GOT3 (cell line): ENCODE measurements around the gene UBE2D4.

Source experiments
- DNase-seq: peaks from one replicate; lab custom pipeline; 2025; ENCODE audit warnings: mixed read lengths; lab: John Stamatoyannopoulos, UW

Gene UBE2D4

DNA sequence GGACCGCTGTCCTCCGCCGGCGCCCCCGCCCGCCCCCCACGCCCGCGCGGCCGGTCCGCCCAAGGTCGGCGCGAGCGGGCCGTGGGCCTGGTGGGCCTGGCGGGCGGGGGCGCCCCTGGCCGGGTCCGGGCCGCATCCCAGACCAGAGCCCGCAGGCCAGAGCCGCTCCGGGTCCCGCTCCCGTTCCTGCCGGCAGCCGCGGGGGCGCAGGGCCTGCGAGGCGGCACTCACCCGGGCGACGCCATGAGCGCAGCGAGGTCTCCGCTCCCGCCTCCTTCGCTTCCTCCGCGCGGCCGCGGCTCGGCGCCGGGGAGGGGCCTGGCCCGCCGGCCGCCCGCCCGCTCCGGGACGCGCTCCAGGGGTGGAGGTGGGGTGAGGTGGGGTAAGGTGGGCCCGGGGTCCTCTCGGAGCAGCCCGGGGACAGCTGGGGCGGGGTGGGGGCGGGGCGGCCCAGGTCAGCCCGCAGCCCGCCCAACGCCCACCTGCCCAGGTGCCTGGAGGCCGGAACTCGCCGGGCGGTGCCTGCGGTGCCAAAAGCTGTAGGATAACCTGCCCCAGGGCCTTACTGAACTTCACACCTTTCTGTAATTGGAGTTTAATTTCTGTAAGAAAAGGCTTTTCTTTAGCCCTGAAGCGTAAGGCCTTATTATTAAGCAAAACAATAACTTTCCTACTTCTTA lies 19.8 kb upstream of the UBE2D4 start, which contains the start of gene URGCP:
TSS of gene URGCP (minus strand) at position 266 of the 680 bp plus-strand sequence. CDS start at position 245, 21 bp downstream.
- DNase-seq: no peak

DNA sequence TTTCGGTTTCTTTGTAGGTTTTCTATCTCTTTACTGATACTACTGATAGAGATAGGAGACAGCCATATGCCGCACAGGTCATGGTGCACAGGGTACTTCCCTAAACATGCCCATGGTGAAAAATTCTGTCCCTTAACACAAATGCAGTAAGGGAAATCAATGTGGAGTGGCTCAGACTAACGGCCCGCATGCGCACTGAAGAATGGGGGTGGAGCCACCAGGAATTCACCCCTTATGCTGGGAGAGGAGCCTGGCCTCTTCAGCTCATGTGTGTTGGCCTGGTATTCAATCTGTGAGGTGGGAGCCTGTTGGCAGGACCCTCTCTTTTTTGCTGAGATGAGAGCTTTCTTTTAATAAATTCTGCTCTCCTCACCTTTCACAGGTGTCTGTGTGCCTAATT lies 11.4 kb upstream of the UBE2D4 start:
- no peak for DNase-seq

DNA sequence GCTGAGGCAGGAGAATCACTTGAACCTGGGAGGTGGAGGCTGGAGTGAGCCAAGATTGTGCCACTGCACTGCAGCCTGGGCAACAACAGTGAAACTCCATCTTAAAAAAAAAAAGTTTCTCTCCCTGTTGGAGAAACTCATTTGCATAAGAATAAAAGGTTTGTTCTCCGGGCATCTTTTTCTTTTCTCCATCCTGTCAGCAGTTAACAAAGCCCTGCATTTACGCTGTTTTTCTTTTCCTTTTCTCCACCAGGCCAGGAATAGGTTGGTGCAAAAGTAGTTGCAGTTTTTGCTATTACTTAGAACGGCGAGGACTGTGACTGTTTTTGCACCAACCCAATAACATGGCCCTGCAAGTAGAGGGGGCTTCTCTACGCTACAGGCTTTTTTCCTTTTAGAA lies 10.3 kb upstream of the UBE2D4 start:
- no peak for DNase-seq

GRCh38 chr7:43921423-43921822 lies 4.8 kb upstream of the UBE2D4 start:
- no peak for DNase-seq

DNA sequence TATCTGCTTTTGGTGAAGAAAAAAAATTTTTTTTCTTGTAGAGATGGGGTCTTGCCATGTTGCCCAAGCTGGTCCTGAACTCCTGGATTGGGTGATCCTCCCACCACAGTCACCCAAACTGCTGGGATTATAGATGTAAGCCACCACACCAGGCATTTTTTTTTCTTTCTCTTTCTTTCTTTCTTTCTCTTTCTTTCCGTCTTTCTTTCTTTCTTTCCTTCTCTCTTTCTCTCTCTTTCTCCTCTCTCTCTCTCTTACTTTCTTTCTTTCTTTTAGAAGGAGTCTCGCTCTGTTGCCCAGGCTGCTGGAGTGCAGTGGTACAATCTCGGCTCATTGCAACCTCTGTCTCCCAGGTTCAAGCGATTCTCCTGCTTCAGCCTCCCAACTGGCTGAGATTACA lies 3.5 kb upstream of the UBE2D4 start:
- no peak for DNase-seq

- no peak for DNase-seq
These were observed 525 bp downstream of the UBE2D4 start for GRCh38 chr7:43926798-43927123.

DNA sequence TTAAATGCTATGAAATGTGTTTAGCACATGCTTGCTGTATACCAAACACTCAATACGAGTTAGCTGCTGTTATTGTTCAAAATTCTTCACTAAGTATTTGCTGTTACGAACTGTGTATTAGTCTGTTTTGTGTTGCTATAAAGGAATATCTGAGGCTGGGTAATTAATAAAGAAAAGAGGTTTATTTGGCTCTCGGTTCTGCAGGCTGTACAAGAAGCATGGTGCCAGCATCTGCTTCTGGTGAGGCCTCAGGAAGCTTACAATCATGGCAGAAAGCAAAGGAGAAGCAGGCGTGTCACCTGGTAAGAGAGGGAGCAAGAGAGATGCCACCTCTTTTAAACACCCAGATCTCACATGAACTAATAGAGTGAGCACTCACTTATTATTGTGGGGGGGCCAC lies 1.6 kb downstream of the UBE2D4 start:
- DNase-seq: no peak

DNA sequence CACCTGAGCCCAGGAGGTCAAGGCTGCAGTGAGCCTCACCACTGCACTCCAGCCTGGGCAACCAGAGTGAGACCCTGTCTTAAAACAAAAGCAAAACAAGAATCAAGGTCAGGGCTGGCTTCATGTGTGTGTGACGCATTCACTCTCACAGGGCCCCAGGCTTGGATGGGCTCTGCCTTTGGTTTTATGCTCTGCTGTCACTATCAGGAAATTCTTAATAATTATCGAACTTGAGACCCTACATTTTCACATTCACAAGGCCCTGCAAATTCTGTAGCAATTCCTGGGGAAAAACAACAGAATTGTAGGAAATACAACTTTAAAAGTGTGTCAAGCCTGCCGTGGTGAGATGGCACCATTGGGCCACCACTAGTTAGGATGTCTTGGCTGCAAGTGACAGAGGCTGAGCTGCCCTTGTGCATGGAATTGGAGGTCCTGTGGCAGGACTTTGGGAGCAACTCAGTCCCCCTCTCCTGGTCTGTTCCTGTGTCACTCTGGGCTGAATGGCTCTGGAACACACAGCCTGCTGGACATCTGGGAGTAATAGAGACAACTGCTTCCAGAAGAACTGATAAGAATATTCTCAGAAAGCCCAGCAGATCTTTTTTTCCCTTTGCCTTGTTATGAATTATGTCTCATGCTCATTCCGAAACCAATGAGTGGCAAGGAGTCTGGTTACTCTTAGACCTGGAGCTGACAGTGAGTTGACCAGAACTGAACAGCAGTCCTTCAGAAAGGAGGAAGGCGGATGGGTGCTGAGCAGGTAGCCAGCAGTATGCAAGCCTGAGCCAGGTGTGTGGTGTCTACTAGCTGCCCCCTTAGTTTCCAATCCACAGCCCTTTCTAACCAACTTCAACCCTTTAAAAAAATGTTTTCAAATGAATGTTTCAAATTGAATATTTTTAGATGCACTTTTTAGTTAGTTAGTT lies 3.6 kb downstream of the UBE2D4 start:
- DNase-seq: no peak

DNA sequence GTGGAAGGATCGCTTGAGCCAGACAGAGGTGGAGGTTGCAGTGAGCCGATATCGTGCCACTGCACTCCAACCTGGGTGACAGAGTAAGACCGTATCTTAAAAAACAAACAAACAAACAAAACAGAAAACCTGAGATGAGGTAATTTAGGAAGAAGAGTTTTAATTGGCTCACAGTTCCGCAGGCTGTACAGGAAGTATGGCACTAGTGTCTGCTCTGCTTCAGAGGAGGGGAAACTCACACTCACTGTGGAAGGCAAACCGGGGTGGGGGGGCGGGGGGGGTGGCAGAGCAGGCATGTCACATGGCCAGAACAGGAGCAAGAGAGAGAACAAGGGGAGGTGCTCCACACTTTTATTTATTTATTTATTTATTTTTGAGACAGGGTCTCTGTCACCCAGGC lies 5.1 kb downstream of the UBE2D4 start:
- DNase-seq: no peak

DNA sequence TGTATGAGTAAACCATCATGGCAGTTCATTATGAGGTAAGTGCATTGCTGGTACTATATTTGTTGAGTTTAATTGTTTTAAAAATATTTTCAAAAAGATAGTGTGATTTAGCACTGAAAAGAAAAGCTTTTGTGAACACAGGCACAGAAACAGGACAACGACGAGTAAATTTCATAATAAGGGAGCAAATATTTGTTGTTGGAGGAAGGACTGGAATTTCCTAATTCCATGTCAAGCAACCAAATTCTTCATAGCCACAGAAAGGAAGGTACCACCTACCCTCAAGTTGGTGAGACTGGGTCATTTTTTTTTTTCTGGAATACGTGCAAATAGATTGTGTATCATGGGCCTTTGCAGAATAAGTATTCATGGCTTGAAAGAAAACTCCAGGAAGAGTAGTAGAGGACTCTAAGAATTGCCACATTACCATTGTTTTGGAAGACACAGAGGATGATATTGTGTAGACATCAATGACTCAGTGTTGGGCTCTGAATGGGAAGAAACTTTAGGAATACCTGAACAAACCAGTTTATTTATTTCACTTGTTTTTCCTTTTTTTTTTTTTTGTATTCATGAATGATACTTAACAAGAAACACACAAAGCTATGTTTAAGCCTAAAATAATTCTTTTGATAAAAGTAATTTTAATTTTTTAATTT lies 7.8 kb downstream of the UBE2D4 start:
- no peak for DNase-seq

DNA sequence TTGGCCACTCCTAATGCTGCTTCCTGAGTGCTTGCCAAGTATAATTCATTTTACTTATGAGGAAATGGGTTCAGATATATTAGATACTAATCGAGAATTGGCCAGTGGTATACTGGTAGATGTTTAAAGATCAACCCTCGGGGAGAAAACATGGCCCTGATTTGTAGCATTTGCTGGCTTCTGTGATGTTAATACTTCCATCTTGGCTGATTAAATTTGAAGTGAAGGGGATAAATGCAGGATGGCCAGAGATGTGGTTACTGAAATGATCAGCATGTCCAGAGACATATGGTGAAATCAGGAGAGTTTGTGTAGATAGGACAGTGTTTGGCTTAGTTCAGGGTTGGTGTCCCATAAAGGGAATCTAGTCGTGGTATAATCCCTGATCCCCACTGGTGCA lies 11.2 kb downstream of the UBE2D4 start:
- DNase-seq: no peak

DNA sequence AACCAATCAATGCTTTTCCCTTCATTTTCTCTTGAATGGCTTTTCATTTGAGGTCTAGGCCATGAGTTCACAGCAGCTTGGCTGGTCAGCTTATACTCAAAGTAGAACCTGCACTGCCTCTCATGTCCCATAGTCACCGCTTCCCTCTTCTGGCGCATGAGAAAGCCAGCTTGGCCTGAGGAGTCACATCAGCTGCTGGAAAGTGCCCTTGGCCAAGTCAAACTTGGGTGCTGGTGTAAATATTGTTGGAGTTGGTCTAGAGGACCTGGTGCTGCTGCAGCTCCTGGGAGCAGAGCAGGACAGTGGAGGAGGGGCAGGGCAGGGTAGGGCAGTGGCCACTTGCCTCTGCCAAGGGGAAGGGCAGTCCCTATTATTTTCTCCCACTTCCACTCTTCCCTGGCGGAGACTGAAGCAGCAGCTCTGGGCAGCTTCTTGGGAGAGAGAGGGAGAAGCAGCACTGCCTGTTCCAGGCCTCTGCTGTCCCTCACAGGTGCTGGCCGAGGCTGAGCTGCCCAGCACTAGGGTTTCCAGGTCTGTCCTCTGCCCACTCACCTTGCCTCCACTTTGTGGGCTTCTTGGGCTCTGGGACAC lies 12.8 kb downstream of the UBE2D4 start:
- DNase-seq: no peak

GRCh38 chr7:43942250-43942649 lies 16.0 kb downstream of the UBE2D4 start:
- no peak for DNase-seq

- no peak for DNase-seq
These were observed 16.8 kb downstream of the UBE2D4 start for GRCh38 chr7:43942997-43943396.

DNA sequence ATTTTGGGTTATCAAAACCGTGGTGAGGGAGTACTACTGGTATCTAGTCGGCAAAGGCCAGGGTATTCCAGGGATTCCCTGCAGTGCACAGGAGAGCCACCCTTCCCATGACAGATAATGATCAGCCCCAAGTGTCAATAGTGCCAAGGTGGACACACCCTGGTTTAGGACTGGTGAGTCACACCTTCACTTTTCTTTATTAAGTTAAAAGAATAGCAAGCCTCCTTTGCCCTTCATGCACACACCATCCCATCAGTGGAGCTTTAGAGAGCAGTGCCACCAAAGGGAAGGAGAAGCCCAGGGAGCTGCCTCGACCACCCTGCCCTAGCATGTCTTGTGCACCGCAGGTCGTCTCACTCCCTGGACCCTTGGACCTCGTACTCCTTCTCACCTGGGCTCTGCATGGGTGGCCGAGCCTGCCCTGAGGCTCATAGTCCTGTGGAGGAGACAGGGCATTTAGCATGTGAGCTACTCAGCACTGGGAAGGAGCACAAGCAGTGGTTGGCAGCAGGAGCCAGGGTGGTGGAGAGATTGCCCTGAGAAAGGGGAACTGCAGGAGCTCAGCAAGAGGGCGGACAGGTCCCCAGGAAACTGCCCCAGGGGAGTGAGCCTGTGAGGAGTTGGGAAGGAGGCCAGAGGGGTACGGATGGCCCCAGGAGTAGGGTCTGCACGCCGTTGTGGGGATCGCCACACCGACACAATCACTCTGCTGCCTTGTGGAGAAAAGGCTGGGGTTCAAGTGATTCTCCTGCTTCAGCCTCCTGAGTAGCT lies 17.4 kb downstream of the UBE2D4 start:
- no peak for DNase-seq

GRCh38 chr7:43944286-43944685 lies 18.1 kb downstream of the UBE2D4 start:
- DNase-seq: no peak

DNA sequence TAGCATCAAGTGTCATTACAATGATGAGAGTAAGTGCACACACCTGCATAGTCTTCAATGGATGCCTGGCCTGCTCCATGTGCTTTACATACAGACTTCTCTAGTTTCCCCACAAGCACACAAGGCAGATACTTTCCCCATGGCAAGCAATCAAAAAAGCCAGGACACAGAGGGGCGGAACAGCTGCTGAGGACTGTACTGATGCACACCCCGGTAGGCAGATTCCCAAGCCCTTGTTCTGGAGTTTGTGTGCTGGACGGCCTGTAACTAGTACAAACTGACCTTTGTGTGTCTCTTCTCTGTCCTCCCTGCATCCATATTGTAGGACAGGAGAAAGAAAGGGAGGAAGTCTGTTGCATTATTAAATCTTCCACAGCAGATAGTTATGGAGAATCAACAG lies 25.8 kb downstream of the UBE2D4 start:
- DNase-seq: no peak

- DNase-seq: no peak
These were observed 26.8 kb downstream of the UBE2D4 start for GRCh38 chr7:43953071-43953470.

GRCh38 chr7:43954524-43955228 lies 28.4 kb downstream of the UBE2D4 start:
- DNase-seq: no peak

GRCh38 chr7:43956027-43956426 lies 29.8 kb downstream of the UBE2D4 start:
- no peak for DNase-seq

- DNase-seq: no peak
These were observed 34.7 kb downstream of the UBE2D4 start for GRCh38 chr7:43960933-43961332.
